Measurements from ENCODE around the gene CACNA1B. TPM values are rescaled to one million over a fixed set of nuclear protein-coding genes. Genes with fewer than 3 reads are reported as not detected.

The CACNA1B gene
- polyA plus RNA-seq, 1 experiment: 0.01 TPM

GRCh38 chr9:138020120-138020794, 142.7 kb downstream of the CACNA1B start:
- no peak for DNase-seq (ENCODE audit: low read depth)
- H3K36me3 ChIP-seq (ENCODE audit: control insufficient read depth, insufficient read depth, low read length): no peaks in the 10 kb centered on the region
- ChIA-PET POLR2A (no interaction called here), CTCF (no interaction called here)
- H3K4me3 ChIP-seq (ENCODE audit: low read depth, low read length): no peak overlapping the region
- TF ChIP-seq CTCF (IDR thresholded peaks at IDR 0.05; ENCODE audit: insufficient read depth, low read depth, low read length): no peak
- peaks cover 2% of the 10 kb centered on the region; the same call in 1 of the 2 replicates for H3K27me3 ChIP-seq (ENCODE audit: control insufficient read depth, insufficient read depth, low read length)

- no peaks in the 10 kb centered on the region for H3K36me3 ChIP-seq (ENCODE audit: control insufficient read depth, insufficient read depth, low read length)
- ChIA-PET CTCF (no interaction called here), POLR2A (no interaction called here)
- H3K4me3 ChIP-seq (ENCODE audit: low read depth, low read length): no peak overlapping the region
- no peak for TF ChIP-seq CTCF (IDR thresholded peaks at IDR 0.05; ENCODE audit: insufficient read depth, low read depth, low read length)
- no peak for DNase-seq (ENCODE audit: low read depth)
- peaks cover 2% of the 10 kb centered on the region; the same call in 1 of the 2 replicates for H3K27me3 ChIP-seq (ENCODE audit: control insufficient read depth, insufficient read depth, low read length)
These were observed 143.2 kb downstream of the CACNA1B start for GRCh38 chr9:138020795-138021182.

- no peak overlapping the region for H3K4me3 ChIP-seq (ENCODE audit: low read depth, low read length)
- CTCF ChIA-PET: no interaction called here
- POLR2A ChIA-PET: no interaction called here
These were observed 143.9 kb downstream of the CACNA1B start for GRCh38 chr9:138021251-138022056.

GRCh38 chr9:138022121-138022741, 144.6 kb downstream of the CACNA1B start:
- peaks cover 2% of the 10 kb centered on the region; the same call in 1 of the 2 replicates for H3K27me3 ChIP-seq (ENCODE audit: control insufficient read depth, insufficient read depth, low read length)
- no peak for TF ChIP-seq CTCF (IDR thresholded peaks at IDR 0.05; ENCODE audit: insufficient read depth, low read depth, low read length)
- CTCF ChIA-PET: no interaction called here
- DNase-seq (ENCODE audit: low read depth): no peak
- H3K4me3 ChIP-seq (ENCODE audit: low read depth, low read length): no peak overlapping the region
- no peaks in the 10 kb centered on the region for H3K36me3 ChIP-seq (ENCODE audit: control insufficient read depth, insufficient read depth, low read length)
- POLR2A ChIA-PET: no interaction called here

More at GRCh38 chr9:138021251-138022056, 143.9 kb downstream of the CACNA1B start:
- TF ChIP-seq CTCF (IDR thresholded peaks at IDR 0.05; ENCODE audit: insufficient read depth, low read depth, low read length): no peak
- Histone ChIP-seq H3K27me3 (ENCODE audit: control insufficient read depth, insufficient read depth, low read length) (peaks cover 2% of the 10 kb centered on the region; the same call in 1 of the 2 replicates), H3K36me3 (ENCODE audit: control insufficient read depth, insufficient read depth, low read length) (no peaks in the 10 kb centered on the region)
- DNase-seq (ENCODE audit: low read depth): no peak

- TF ChIP-seq CTCF (IDR thresholded peaks at IDR 0.05; ENCODE audit: insufficient read depth, low read depth, low read length): no peak
- no peak overlapping the region for H3K4me3 ChIP-seq (ENCODE audit: low read depth, low read length)
- H3K27me3 ChIP-seq (ENCODE audit: control insufficient read depth, insufficient read depth, low read length): peaks cover 2% of the 10 kb centered on the region; the same call in 1 of the 2 replicates
- ChIA-PET POLR2A (no interaction called here), CTCF (no interaction called here)
- H3K36me3 ChIP-seq (ENCODE audit: control insufficient read depth, insufficient read depth, low read length): no peaks in the 10 kb centered on the region
- no peak for DNase-seq (ENCODE audit: low read depth)
These were observed 145.3 kb downstream of the CACNA1B start for GRCh38 chr9:138022756-138023393.
